ENCODE measurements around the gene C1R. TPM values are rescaled to one million over a fixed set of nuclear protein-coding genes. Genes with fewer than 3 reads are reported as not detected.

C1R gene
- 27.1 and 114 TPM in 2 replicates for total RNA-seq

GRCh38 chr12:7092229-7092985, at the start of gene C1R:
Gene C1R (minus strand): TSS chr12:7092445. CDS start chr12:7092388, 57 bp downstream.

GRCh38 chr12:7129872-7130691, 37.8 kb upstream of the C1R start, which contains the start of gene CLSTN3:
Gene CLSTN3 (plus strand): TSS chr12:7130371. CDS start chr12:7130649, 278 bp downstream.

GRCh38 chr12:7128681-7129286, 36.5 kb upstream of the C1R start, which contains the start of gene RBP5:
Gene RBP5 (minus strand): TSS chr12:7128889. CDS start chr12:7128775, 114 bp downstream.

GRCh38 chr12:7108796-7109571, 16.7 kb upstream of the C1R start, which contains the start of gene C1RL:
Gene C1RL (minus strand): TSS chr12:7109214. CDS start chr12:7109180, 34 bp downstream.

GRCh38 chr12:7060353-7060954, 31.8 kb downstream of the C1R start, which contains the start of gene C1S:
Gene C1S (plus strand): TSS chr12:7060718. CDS start chr12:7061913, 1,195 bp downstream.

Other genes starting within 250 kb of the C1R start
- 9.0 and 35.9 TPM in 2 replicates for gene CDCA3, start 241.2 kb downstream of the C1R start, total RNA-seq
- 94.9 and 147 TPM in 2 replicates for gene USP5, start 240.3 kb downstream of the C1R start, total RNA-seq
- gene TPI1, start 224.9 kb downstream of the C1R start, total RNA-seq: 1,238 and 1,525 TPM in 2 replicates
- 7.0 and 9.5 TPM in 2 replicates for gene SPSB2, start 219.1 kb downstream of the C1R start, total RNA-seq
- 8.6 and 14.4 TPM in 2 replicates for gene LRRC23, start 187.6 kb downstream of the C1R start, total RNA-seq
- gene ENO2, start 177.9 kb downstream of the C1R start, total RNA-seq: 29.0 and 38.4 TPM in 2 replicates
- 15.7 and 22.4 TPM in 2 replicates for gene ATN1, start 164.5 kb downstream of the C1R start, total RNA-seq
- not detected in 2 replicates for gene RNU7-1, start 148.6 kb downstream of the C1R start, total RNA-seq
- gene C12orf57, start 148.4 kb downstream of the C1R start, total RNA-seq: 60.8 and 143 TPM in 2 replicates
- gene PTPN6, start 141.1 kb downstream of the C1R start, total RNA-seq: 0.11 TPM in 1 of 2 replicates, not detected in the other
- gene PHB2, start 121.8 kb downstream of the C1R start, total RNA-seq: 155 and 196 TPM in 2 replicates
- 43.5 and 72.2 TPM in 2 replicates for gene EMG1, start 121.5 kb downstream of the C1R start, total RNA-seq
- gene LPCAT3, start 74.0 kb downstream of the C1R start, total RNA-seq: 7.2 and 7.7 TPM in 2 replicates
- gene C1S, start 31.7 kb downstream of the C1R start, total RNA-seq: 72.8 and 248 TPM in 2 replicates
- gene C1RL, start 16.8 kb upstream of the C1R start, total RNA-seq: 17.4 and 30.1 TPM in 2 replicates
- 0.12 TPM in 1 of 2 replicates, not detected in the other for gene RBP5, start 36.4 kb upstream of the C1R start, total RNA-seq
- 9.3 and 20.7 TPM in 2 replicates for gene CLSTN3, start 37.9 kb upstream of the C1R start, total RNA-seq
- gene PEX5, start 97.2 kb upstream of the C1R start, total RNA-seq: 30.1 and 31.9 TPM in 2 replicates
- gene ACSM4, start 211.6 kb upstream of the C1R start, total RNA-seq: not detected in 2 replicates

All from uterine smooth muscle cell (primary cell).